VCaP (cell line): ENCODE data around the gene C3.

Experiments used
- H3K27ac ChIP-seq: fragments of 450-650 bp; 2 replicates; pipeline ENCODE4 v1.5.1; 2017
- TF ChIP-seq, protein P1 (sequence below): fragments of 450-650 bp; conservative IDR thresholded peaks from 2 replicates; pipeline ENCODE4 v1.5.1; 2017; ENCODE audit warnings: mild to moderate bottlenecking, moderate library complexity

The C3 gene

DNA sequence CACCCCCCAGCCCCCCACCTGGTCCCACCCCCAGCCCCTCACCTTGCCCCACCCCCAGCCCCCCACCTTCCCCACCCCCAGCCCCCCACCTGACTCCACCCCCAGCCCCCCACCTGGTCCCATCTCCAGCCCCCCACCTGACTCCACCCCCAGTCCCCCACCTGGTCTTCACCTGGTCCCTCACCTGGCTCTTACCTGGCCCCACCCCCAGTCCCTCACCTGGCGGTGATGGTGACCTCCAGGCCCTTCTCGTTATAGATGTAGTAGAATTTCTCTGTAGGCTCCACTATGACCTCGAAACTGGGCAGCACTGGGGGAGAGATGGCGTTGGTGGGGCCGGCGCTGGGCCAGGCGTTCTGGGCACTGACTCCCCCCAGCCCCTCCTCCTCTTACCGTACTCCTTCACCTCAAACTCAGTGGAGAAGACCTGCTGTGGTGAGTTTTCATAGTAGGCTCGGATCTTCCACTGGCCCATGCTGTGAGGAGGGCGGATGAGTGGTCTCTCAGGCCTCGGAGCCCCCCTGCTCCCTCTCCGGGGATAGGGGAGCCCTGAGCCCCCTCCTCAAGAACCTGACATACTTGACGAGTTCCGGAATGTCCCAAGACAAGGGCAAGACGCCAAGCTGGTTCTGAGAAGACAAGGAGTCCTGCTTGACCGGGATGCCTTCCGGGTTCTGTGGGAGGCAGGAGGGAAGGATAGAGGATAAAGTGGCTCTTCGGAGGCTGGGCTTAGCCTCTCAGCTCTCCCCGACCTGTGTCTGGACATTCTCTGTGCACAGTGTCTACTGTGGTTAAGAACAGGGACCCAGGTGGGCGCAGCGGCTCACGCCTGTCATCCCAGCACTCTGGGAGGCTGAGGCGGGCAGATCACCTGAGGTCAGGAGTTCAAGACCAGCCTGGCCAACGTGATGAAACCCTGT, 6.4 kb downstream of the C3 start:
- TF ChIP-seq, protein P1, sequence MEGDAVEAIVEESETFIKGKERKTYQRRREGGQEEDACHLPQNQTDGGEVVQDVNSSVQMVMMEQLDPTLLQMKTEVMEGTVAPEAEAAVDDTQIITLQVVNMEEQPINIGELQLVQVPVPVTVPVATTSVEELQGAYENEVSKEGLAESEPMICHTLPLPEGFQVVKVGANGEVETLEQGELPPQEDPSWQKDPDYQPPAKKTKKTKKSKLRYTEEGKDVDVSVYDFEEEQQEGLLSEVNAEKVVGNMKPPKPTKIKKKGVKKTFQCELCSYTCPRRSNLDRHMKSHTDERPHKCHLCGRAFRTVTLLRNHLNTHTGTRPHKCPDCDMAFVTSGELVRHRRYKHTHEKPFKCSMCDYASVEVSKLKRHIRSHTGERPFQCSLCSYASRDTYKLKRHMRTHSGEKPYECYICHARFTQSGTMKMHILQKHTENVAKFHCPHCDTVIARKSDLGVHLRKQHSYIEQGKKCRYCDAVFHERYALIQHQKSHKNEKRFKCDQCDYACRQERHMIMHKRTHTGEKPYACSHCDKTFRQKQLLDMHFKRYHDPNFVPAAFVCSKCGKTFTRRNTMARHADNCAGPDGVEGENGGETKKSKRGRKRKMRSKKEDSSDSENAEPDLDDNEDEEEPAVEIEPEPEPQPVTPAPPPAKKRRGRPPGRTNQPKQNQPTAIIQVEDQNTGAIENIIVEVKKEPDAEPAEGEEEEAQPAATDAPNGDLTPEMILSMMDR = no peak

DNA sequence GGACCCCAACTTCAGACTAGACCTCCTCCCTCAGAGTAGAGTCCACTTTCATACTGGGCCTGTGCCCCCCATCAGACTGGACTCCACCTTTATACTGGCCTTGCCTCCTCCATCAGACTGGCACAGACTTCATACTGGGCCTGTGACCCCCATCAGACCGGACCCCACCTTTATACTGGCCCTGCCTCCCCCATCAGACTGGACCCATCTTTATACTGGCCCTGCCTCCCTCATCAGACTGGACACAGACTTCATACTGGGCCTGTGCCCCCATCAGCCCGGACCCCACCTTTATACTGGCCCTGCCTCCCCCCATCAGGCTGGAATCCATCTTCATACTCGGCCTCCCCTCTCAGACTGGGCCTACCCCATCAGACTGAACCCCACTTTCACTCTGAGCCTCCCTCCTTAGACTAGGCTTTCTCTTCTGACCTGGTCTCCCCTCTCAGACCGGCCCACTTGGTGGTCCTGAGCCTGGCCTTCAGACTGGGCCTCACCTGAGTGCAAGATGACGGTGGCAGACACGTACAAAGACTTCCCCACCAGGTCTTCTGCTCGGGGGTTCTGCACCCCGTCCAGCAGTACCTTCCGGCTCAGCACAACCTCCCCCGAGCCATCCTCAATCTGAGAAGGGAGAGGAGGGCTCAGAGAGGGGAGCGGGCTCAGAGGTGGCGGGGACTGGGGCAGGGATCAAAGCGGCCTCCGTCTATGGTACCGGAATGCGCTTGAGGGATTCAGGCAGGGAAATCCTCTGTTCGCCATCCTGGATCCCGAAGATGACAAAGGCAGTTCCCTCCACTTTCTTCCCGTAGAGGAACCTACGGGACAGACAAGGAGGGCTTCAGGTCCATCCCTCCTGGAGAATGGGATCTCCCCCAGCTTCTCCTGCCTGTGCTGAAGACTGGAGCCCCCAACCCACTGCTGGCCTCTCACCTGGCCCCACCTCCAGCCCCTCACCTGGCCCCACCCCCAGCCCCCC, 7.5 kb downstream of the C3 start:
- no peak overlapping the region for H3K27ac ChIP-seq
- TF ChIP-seq, protein P1 = no peak

More for the DNA sequence above, 6.4 kb downstream of the C3 start:
- H3K27ac ChIP-seq = no peak overlapping the region

DNA sequence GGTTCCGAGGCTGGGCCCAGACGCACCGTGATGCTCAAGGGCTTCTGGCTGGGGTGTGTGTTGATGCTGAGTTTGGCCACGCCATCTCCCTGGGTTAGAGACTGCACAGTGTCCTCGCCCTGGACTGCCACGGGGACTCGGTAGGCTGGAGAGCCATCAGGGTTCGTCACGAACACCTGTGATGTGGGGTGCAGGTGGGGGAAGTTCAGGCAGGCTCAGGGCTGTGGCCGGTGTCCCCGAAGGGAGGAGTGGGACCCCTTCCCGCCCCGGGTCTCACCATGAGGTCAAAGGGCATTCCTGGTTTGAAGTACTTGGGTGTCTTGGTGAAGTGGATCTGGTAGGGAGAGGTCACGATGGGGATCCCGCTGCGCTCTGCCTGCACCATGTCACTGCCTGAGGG, 8.2 kb downstream of the C3 start:
- H3K27ac ChIP-seq = no peak overlapping the region
- TF ChIP-seq, protein P1 = no peak

DNA sequence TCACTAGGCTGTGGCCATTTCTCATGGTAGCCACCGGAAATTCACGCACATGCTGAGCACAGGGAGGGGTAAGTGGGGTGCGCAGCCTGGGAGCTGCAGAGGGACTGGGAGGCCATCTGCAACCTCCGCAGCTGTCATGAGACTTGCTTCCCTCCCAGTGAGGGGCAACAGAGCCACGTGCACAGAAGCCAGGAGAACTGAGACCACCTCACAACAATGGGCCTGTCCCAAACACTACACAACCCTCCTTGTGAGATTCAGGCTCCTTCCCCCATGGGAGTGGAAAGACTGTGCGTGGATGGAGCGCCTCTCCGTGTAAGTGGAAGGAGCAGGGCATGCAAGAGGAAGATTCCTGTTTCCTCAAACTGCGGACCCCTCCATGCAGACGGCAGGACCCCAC, 8.8 kb downstream of the C3 start:
- TF ChIP-seq, protein P1 = no peak
- no peak overlapping the region for H3K27ac ChIP-seq

DNA sequence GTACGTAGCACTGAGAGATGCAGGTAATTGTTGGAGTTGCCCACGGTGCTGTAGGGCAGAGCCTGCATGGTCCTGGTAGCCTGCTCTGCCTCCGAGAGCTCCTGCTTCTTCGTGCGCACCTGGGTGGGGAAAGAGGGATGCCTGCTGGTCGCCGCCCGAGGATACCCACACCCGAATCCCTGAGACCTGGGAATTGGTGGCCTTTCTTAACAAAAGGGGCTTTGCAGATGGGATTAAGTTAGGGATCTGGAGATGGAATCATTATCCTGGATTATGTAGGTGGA, 9.4 kb downstream of the C3 start:
- no peak overlapping the region for H3K27ac ChIP-seq
- TF ChIP-seq, protein P1 = no peak

DNA sequence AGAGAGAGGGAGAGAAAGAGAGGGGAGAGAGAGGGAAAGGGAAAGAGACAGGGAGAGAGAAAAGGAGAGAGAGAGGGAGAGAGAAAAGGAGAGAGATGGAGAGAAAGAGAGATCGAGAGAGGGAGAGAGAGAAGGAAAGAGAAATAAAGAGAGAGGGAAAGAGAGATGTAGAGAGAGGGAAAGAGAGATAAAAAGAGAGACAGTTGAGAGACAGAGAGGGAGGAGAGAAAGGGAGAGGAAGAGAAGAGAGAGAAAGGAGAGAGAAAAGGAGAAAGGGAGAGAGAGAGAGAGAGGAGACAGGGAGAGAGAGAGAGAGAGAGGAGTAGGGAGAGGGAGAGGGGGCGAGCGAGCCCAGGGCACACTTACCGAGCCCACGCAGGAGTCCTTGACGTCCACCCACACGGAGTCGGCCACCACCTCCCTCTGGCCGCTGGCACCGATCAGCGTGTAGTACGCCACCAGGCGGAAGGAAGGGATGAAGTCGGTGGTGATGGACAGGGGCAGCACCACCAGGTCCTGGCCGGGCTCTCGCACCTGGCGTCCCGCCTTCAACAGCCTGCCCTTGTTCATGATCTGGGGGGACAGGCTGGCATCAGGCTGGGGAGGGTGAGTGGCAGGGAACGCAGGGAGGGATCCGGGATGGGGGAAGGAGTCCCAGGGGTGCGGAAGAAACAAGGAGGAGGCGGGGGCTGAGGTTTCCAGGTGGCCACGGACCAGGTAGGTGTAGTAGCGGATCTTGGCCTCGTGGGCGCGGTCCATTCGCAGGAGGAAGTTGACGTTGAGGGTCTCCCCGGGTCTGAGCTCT, 10.0 kb downstream of the C3 start:
- TF ChIP-seq, protein P1 = no peak

More for the DNA sequence above, 10.0 kb downstream of the C3 start:
- no peak overlapping the region for H3K27ac ChIP-seq
